HepG2 (cell line): ENCODE measurements around the gene ONECUT1. TPM values are rescaled to one million over a fixed set of nuclear protein-coding genes. Genes with fewer than 3 reads are reported as not detected.
A peak's percentile ranks its signal among the peaks of the same experiment; 100 is the strongest.

Source experiments
- ATAC-seq: fragments of 200-7000 bp; cut with Tn5 transposase; 3 replicates; pipeline ENCODE4 v1.9.1; 2020; ENCODE audit warnings: mild to moderate bottlenecking, moderate library complexity
- BruUV-seq: library from RNA; stranded (reverse); fragments of 400-500 nt; replicated peaks from 2 replicates; lab custom pipeline; 2021; lab: Mats Ljungman, UMichigan
- CTCF ChIA-PET: fragments of 300-600 bp; formaldehyde crosslinking; extraction: SDS; loops from one replicate; lab custom pipeline; 2021; ENCODE audit warnings: low total read pairs, inconsistent platforms, low intra/inter-chr PET ratio; lab: Yijun Ruan, JAX
- POLR2A ChIA-PET: fragments of 350-600 bp; sonication (Branson Sonifier 250); formaldehyde crosslinking; loops from one replicate; lab custom pipeline; 2020; ENCODE audit warnings: antibody characterized with exemption, inconsistent platforms; lab: Yijun Ruan, JAX
- DNase-seq: peaks from one replicate; pipeline ENCODE4 v3.0.0-alpha.2; 2015; ENCODE audit warnings: low spot score
- FAIRE-seq: peaks from 3 replicates; lab custom pipeline; 2011; peaks lifted over from hg19 to GRCh38; lab: Jason Lieb, UNC
- H2AFZ ChIP-seq: one replicate; pipeline ENCODE4 v1.6.1; 2011; ENCODE audit warnings: low read length, inconsistent platforms
- H3K27ac ChIP-seq: fragments of 300-600 bp; 3 replicates; pipeline ENCODE4 v1.8.0; 2011; ENCODE audit warnings: mixed run types, mild to moderate bottlenecking, mixed read lengths, low read length, inconsistent platforms; ENCODE audit not compliant: insufficient read depth; ENCODE audit errors: extremely low read length
- H3K27me3 ChIP-seq, 2 experiments: fragments of 200-600 bp in 1 of 2; 2 replicates in 1 of 2; 3 replicates in 1 of 2; pipeline versions ENCODE4 v1.6.0 to v1.8.0; 2011; ENCODE audit warnings: low read length in 2 of 2, mild to moderate bottlenecking in 2 of 2, moderate library complexity in 2 of 2, inconsistent platforms in 1 of 2; ENCODE audit not compliant: insufficient read depth in 2 of 2, control insufficient read depth in 1 of 2
- H3K36me3 ChIP-seq, 2 experiments: fragments of 200-600 bp in 1 of 2; replicated peaks in 1 of 2; 2 replicates in 1 of 2; 3 replicates in 1 of 2; pipeline versions ENCODE4 v1.5.1 to v1.8.0; 2011; ENCODE audit warnings: low read length in 2 of 2, inconsistent platforms in 1 of 2; ENCODE audit not compliant: insufficient read depth in 2 of 2, control insufficient read depth in 1 of 2
- H3K4me1 ChIP-seq: 2 replicates; pipeline ENCODE4 v1.5.1; 2012; ENCODE audit warnings: low read length, inconsistent platforms; ENCODE audit not compliant: insufficient read depth
- H3K4me2 ChIP-seq: 2 replicates; pipeline ENCODE4 v1.6.0; 2011; ENCODE audit warnings: low read depth, low read length, inconsistent platforms
- H3K4me3 ChIP-seq, 3 experiments: fragments of 200-600 bp in 1 of 3; sonication (generic), shearing (Covaris generic) in 1 of 3; replicated peaks in 1 of 3; 2 replicates each; pipeline ENCODE4 v1.5.1; 2011 to 2016; ENCODE audit warnings: low read length in 3 of 3, inconsistent platforms in 2 of 3, low read depth in 2 of 3, mild to moderate bottlenecking in 2 of 3, control low read depth in 1 of 3, mixed read lengths in 1 of 3; ENCODE audit not compliant: insufficient read depth in 1 of 3
- H3K79me2 ChIP-seq: one replicate; pipeline ENCODE4 v1.6.1; 2011; ENCODE audit warnings: low read length, inconsistent platforms; ENCODE audit not compliant: insufficient read depth
- H3K9ac ChIP-seq: 2 replicates; pipeline ENCODE4 v1.6.0; 2011; ENCODE audit warnings: mild to moderate bottlenecking, low read depth, low read length, inconsistent platforms; ENCODE audit not compliant: insufficient read depth
- H3K9me3 ChIP-seq: 2 replicates; pipeline ENCODE4 v1.5.1; 2012; ENCODE audit warnings: mild to moderate bottlenecking, low read length
- H4K20me1 ChIP-seq: 2 replicates; pipeline ENCODE4 v1.6.0; 2011; ENCODE audit warnings: inconsistent platforms, mild to moderate bottlenecking, low read length, moderate library complexity; ENCODE audit not compliant: insufficient read depth
- CENPBD1 ChIP-seq: sonication (generic); formaldehyde crosslinking; IDR thresholded peaks from 2 replicates; pipeline ENCODE4 v1.8.0; 2022; ENCODE audit warnings: missing genetic modification reagents, low read depth, mild to moderate bottlenecking, borderline replicate concordance
- MIER2 ChIP-seq: IDR thresholded peaks from 2 replicates; pipeline ENCODE4 v1.6.1; 2016; ENCODE audit warnings: missing biosample characterization, missing genetic modification reagents
- REST ChIP-seq, 2 experiments: IDR thresholded peaks; 2 replicates each; pipeline ENCODE4 v1.6.1; 2011 to 2012; ENCODE audit warnings: low read length in 2 of 2, borderline replicate concordance in 1 of 2, low read depth in 1 of 2, mild to moderate bottlenecking in 1 of 2, moderate library complexity in 1 of 2
- THRA ChIP-seq: sonication (generic); formaldehyde crosslinking; IDR thresholded peaks from 2 replicates; pipeline ENCODE4 v1.4.0; 2020; ENCODE audit warnings: missing genetic modification reagents, borderline replicate concordance
- ZBTB38 ChIP-seq: sonication (generic); formaldehyde crosslinking; IDR thresholded peaks from 2 replicates; pipeline ENCODE4 v1.5.1; 2020; ENCODE audit warnings: mild to moderate bottlenecking, missing genetic modification reagents
- ZNF280B ChIP-seq: sonication (generic); formaldehyde crosslinking; IDR thresholded peaks from 2 replicates; pipeline ENCODE4 v1.5.0; 2020; ENCODE audit warnings: missing genetic modification reagents, mild to moderate bottlenecking, borderline replicate concordance
- ZNF780A ChIP-seq: sonication (generic); formaldehyde crosslinking; IDR thresholded peaks from 2 replicates; pipeline ENCODE4 v1.8.0; 2022; ENCODE audit warnings: mild to moderate bottlenecking, missing genetic modification reagents, moderate library complexity
- ZSCAN20 ChIP-seq: sonication (generic); formaldehyde crosslinking; IDR thresholded peaks from 2 replicates; pipeline ENCODE4 v1.4.0; 2020; ENCODE audit warnings: missing genetic modification reagents, mild to moderate bottlenecking, borderline replicate concordance
- WGBS: methylation state at CpG from one replicate; pipeline ENCODE4 v1.1.6; 2017; ENCODE audit warnings: low lambda C conversion rate; 5-methylcytosine and 5-hydroxymethylcytosine counted together
- in situ Hi-C: cut with HindIII; loops from 2 replicates; pipeline ENCODE4 v1.10.0; 2017; ENCODE audit warnings: low pct_unique_long_range_greater_than_20kb; ENCODE audit not compliant: extremely low pct_ligation_motif_present
- intact Hi-C: fragments of 100-400 bp; cut with micrococcal nuclease; formaldehyde crosslinking; loops from one replicate; pipeline ENCODE4 v1.10.0; 2022; ENCODE audit not compliant: unreplicated experiment
- polyA plus RNA-seq, 8 experiments: library from polyadenylated mRNA; depleted of rRNA in 3 of 8; stranded (reverse) in 7 of 8; unstranded in 1 of 8; fragments of >200 nt; fragmentation: Illumina TruSeq in 4 of 8; extraction: Trizol in 4 of 8; gene quantifications; 2 replicates each; pipeline versions ENCODE4 v1.2.1 to v1.2.3, GENCODE V29; 2011 to 2016; ENCODE audit warnings: low read depth in 4 of 8, missing spikeins in 1 of 8, mixed read lengths in 1 of 8; ENCODE audit not compliant: insufficient read depth in 1 of 8
- total RNA-seq, 5 experiments: library from RNA; depleted of rRNA; stranded (reverse); fragments of >200 nt; fragmentation: Illumina TruSeq; extraction: Trizol; gene quantifications; 2 replicates each; pipeline ENCODE4 v1.2.3, GENCODE V29; 2016; ENCODE audit warnings: low read depth in 1 of 5
- TF ChIP-seq, protein P1 (sequence below): sonication (generic); formaldehyde crosslinking; IDR thresholded peaks from 2 replicates; pipeline ENCODE4 v1.5.1; 2020; ENCODE audit warnings: missing genetic modification reagents, mild to moderate bottlenecking, borderline replicate concordance

ONECUT1 gene
- total and polyA plus RNA-seq, 2 of the 13 experiments (the other 11 are each of a cell fraction or from before 2014, with no cell fraction given): 3.5 to 9.1 TPM

- H3K4me1 ChIP-seq: peaks cover 62% of the 10 kb centered on the region
- intact Hi-C loops (loop anchor here (5.0 to 10.0 kb wide), 2 partner anchors 251 to 669 kb away; no protein-coding TSS in a partner anchor), in situ Hi-C loops (loop anchor here (5.0 to 10.0 kb wide), 2 partner anchors 414 to 931 kb away; no protein-coding TSS in a partner anchor)
- H3K9ac ChIP-seq: no peak overlapping the region
- no peak overlapping the region for H3K27ac ChIP-seq
- TF ChIP-seq ZBTB38 (0 out of 2 replicates have a peak, but pooled peaks have one; percentile 37), ZNF280B (CRISPR knock-in tag) (no peak), MIER2 (CRISPR knock-in tag) (peak; percentile 50; the same call in 1 of the 2 replicates), CENPBD1 (CRISPR knock-in tag) (no peak), ZSCAN20 (CRISPR knock-in tag) (no peak), ZNF780A (CRISPR knock-in tag) (no peak), REST (IDR thresholded peaks at IDR 0.05; ENCODE audit: borderline replicate concordance in 1 of 2, low read depth in 1 of 2, low read length in 2 of 2) (peak in 1 of 2 experiments; percentile 86; a peak in 2 of 4 replicates), THRA (CRISPR knock-in tag) (no peak)
- TF ChIP-seq, protein P1, sequence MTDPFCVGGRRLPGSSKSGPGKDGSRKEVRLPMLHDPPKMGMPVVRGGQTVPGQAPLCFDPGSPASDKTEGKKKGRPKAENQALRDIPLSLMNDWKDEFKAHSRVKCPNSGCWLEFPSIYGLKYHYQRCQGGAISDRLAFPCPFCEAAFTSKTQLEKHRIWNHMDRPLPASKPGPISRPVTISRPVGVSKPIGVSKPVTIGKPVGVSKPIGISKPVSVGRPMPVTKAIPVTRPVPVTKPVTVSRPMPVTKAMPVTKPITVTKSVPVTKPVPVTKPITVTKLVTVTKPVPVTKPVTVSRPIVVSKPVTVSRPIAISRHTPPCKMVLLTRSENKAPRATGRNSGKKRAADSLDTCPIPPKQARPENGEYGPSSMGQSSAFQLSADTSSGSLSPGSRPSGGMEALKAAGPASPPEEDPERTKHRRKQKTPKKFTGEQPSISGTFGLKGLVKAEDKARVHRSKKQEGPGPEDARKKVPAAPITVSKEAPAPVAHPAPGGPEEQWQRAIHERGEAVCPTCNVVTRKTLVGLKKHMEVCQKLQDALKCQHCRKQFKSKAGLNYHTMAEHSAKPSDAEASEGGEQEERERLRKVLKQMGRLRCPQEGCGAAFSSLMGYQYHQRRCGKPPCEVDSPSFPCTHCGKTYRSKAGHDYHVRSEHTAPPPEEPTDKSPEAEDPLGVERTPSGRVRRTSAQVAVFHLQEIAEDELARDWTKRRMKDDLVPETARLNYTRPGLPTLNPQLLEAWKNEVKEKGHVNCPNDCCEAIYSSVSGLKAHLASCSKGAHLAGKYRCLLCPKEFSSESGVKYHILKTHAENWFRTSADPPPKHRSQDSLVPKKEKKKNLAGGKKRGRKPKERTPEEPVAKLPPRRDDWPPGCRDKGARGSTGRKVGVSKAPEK (CRISPR knock-in tag): no peak
- CTCF ChIA-PET: no interaction called here
- H3K36me3 ChIP-seq: peaks cover 3 to 7% of the 10 kb centered on the region in 2 experiments; a peak in 1 of 5 replicates
- ATAC-seq: no peak
- peaks cover 21% of the 10 kb centered on the region; the same call in 1 of the 2 replicates for H3K9me3 ChIP-seq
- FAIRE-seq: no peak
- H4K20me1 ChIP-seq: no peaks in the 10 kb centered on the region
- H3K4me3 ChIP-seq: no peak overlapping the region
- WGBS: 97% methylated on average over 34 of the region's 34 CpGs
- H3K4me2 ChIP-seq: no peak overlapping the region
- POLR2A ChIA-PET: no interaction called here
- no TSS peak for BruUV-seq
- H3K27me3 ChIP-seq: peaks cover 0 to 2% of the 10 kb centered on the region in 2 experiments; a peak in 1 of 5 replicates
- no peak for DNase-seq
- H2AFZ ChIP-seq: no peak overlapping the region
- peaks cover 59% of the 10 kb centered on the region for H3K79me2 ChIP-seq
These were observed 6.8 kb downstream of the ONECUT1 start for GRCh38 chr15:52783191-52783829.
